ENCODE results near the gene VTCN1. TPM values are rescaled to one million over a fixed set of nuclear protein-coding genes. Genes with fewer than 3 reads are reported as not detected.
A peak's percentile ranks its signal among the peaks of the same experiment; 100 is the strongest.
"Not testable (repeated sequence)": the region's sequence is repeated elsewhere in the genome, so short reads cannot be mapped to it uniquely, and the experiment has no call there.

Gene VTCN1
- total RNA-seq, 2 experiments from 2014 or later, result not detected

- POLR2A ChIA-PET, result no interaction called here
- no peak for ATAC-seq (ENCODE audit: low read depth)
- no peak overlapping the region for H3K4me3 Mint-ChIP-seq
- DNase-seq, result no peak
- no peaks in the 10 kb centered on the region for H3K27me3 Mint-ChIP-seq
- H3K27ac Mint-ChIP-seq, result no peak overlapping the region
- H3K9me3 Mint-ChIP-seq, result no peaks in the 10 kb centered on the region
- peaks cover 57% of the 10 kb centered on the region for H3K36me3 Mint-ChIP-seq
- H3K4me1 Mint-ChIP-seq, result peaks cover 14% of the 10 kb centered on the region
These were observed 105.0 kb downstream of the VTCN1 start for GRCh38 chr1:117105722-117106121.

GRCh38 chr1:117104986-117105385, 105.7 kb downstream of the VTCN1 start:
- no peak overlapping the region for H3K4me3 Mint-ChIP-seq
- no peaks in the 10 kb centered on the region for H3K27me3 Mint-ChIP-seq
- H3K4me1 Mint-ChIP-seq, result peaks cover 12% of the 10 kb centered on the region
- POLR2A ChIA-PET, result no interaction called here
- H3K27ac Mint-ChIP-seq, result no peak overlapping the region
- H3K9me3 Mint-ChIP-seq, result no peaks in the 10 kb centered on the region
- ATAC-seq (ENCODE audit: low read depth) (no peak), DNase-seq (no peak)
- peaks cover 64% of the 10 kb centered on the region for H3K36me3 Mint-ChIP-seq

GRCh38 chr1:117101858-117102257, 108.9 kb downstream of the VTCN1 start:
- not testable (repeated sequence) for H3K27me3 Mint-ChIP-seq; H3K4me3 Mint-ChIP-seq; H3K27ac Mint-ChIP-seq; H3K9me3 Mint-ChIP-seq; H3K4me1 Mint-ChIP-seq; ATAC-seq (ENCODE audit: low read depth); DNase-seq
- POLR2A ChIA-PET, result interaction anchor here (0.5 kb wide), 1 partner anchor 320 kb away, joined by 3 read pairs; no protein-coding TSS in a partner anchor
- peaks cover 65% of the 10 kb centered on the region for H3K36me3 Mint-ChIP-seq

DNA sequence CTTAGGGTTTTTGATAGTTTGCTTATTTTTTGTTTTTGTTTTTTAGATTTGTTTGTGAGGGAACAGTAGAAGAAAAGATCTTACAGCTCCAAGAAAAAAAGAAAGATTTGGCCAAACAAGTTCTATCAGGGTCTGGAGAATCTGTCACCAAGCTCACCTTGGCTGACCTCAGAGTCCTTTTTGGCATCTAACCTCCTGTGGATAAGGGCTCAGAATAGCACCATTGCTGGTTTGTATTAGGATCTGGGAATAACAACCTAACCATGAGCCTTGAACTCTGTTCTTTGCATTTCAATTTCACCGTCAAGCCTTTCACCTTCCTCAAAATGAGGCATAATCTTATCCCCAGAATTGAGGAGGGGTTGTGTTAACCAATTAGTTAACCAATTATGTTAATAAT, 109.4 kb downstream of the VTCN1 start:
- H3K9me3 Mint-ChIP-seq, result no peaks in the 10 kb centered on the region
- peaks cover 63% of the 10 kb centered on the region for H3K36me3 Mint-ChIP-seq
- no peak for ATAC-seq (ENCODE audit: low read depth)
- H3K27me3 Mint-ChIP-seq, result no peaks in the 10 kb centered on the region
- peaks cover 3% of the 10 kb centered on the region for H3K4me1 Mint-ChIP-seq
- no peak overlapping the region for H3K27ac Mint-ChIP-seq
- no peak overlapping the region for H3K4me3 Mint-ChIP-seq
- POLR2A ChIA-PET, result interaction anchor here (0.5 kb wide), 1 partner anchor 320 kb away, joined by 3 read pairs; no protein-coding TSS in a partner anchor
- no peak for DNase-seq

GRCh38 chr1:117098287-117098890, 112.3 kb downstream of the VTCN1 start:
- POLR2A ChIA-PET, result interaction anchor here (0.8 kb wide), 1 partner anchor 12 kb away, joined by 4 read pairs; no protein-coding TSS in a partner anchor
- peaks cover 4% of the 10 kb centered on the region for H3K4me1 Mint-ChIP-seq
- H3K27ac Mint-ChIP-seq, result no peak overlapping the region
- DNase-seq, result no peak
- no peaks in the 10 kb centered on the region for H3K9me3 Mint-ChIP-seq
- H3K27me3 Mint-ChIP-seq, result no peaks in the 10 kb centered on the region
- no peak for ATAC-seq (ENCODE audit: low read depth)
- peaks cover 45% of the 10 kb centered on the region for H3K36me3 Mint-ChIP-seq
- H3K4me3 Mint-ChIP-seq, result no peak overlapping the region

DNA sequence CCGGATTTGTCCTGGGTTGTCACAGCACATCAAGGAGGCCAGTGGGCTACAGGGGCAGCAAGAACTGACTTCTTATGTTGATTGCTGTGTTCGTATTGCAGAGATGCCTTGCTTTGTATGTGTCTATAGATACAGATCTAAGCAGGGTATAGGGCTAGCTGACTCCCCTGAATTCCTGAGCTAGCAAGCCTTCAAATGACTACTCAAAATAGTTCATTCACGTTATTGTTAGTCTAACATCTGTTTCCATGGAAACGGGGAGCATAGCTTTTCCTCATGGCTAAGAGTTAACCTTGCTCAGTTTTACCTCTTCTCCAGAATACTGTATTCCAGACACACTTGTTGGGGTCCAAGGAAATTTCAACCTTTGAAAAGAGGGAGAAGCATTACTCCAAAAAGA, 113.3 kb downstream of the VTCN1 start:
- no peak for DNase-seq
- peaks cover 8% of the 10 kb centered on the region for H3K4me1 Mint-ChIP-seq
- H3K27me3 Mint-ChIP-seq, result no peaks in the 10 kb centered on the region
- peaks cover 38% of the 10 kb centered on the region for H3K36me3 Mint-ChIP-seq
- ATAC-seq (ENCODE audit: low read depth), result no peak
- H3K4me3 Mint-ChIP-seq, result no peak overlapping the region
- no peak overlapping the region for H3K27ac Mint-ChIP-seq
- POLR2A ChIA-PET, result no interaction called here
- H3K9me3 Mint-ChIP-seq, result no peaks in the 10 kb centered on the region

DNA sequence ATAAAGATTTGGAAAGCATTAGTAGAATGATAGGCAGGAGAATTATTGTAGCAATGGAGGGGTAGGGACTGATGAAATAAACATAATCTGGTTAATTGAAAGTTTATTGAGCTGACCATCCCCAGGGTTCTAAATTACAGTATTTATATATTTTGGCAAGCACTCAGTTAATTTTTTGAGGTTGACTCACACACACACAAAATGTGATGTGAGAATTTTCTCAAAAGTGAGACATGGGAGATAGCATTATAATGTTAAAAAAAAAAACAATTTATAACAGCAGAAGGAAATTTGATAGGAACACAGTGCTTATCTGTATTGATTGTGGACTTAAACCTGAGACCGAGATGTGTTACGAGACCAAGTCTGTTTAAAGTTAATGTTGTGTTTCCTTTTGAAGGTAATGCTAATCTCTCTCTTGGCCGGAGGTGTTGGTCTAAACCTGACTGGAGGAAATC, 113.7 kb downstream of the VTCN1 start:
- DNase-seq (no peak), ATAC-seq (ENCODE audit: low read depth) (no peak)
- peaks cover 35% of the 10 kb centered on the region for H3K36me3 Mint-ChIP-seq
- POLR2A ChIA-PET, result no interaction called here
- no peaks in the 10 kb centered on the region for H3K27me3 Mint-ChIP-seq
- H3K4me1 Mint-ChIP-seq, result peaks cover 6% of the 10 kb centered on the region
- no peaks in the 10 kb centered on the region for H3K9me3 Mint-ChIP-seq
- H3K4me3 Mint-ChIP-seq, result no peak overlapping the region
- H3K27ac Mint-ChIP-seq, result no peak overlapping the region

DNA sequence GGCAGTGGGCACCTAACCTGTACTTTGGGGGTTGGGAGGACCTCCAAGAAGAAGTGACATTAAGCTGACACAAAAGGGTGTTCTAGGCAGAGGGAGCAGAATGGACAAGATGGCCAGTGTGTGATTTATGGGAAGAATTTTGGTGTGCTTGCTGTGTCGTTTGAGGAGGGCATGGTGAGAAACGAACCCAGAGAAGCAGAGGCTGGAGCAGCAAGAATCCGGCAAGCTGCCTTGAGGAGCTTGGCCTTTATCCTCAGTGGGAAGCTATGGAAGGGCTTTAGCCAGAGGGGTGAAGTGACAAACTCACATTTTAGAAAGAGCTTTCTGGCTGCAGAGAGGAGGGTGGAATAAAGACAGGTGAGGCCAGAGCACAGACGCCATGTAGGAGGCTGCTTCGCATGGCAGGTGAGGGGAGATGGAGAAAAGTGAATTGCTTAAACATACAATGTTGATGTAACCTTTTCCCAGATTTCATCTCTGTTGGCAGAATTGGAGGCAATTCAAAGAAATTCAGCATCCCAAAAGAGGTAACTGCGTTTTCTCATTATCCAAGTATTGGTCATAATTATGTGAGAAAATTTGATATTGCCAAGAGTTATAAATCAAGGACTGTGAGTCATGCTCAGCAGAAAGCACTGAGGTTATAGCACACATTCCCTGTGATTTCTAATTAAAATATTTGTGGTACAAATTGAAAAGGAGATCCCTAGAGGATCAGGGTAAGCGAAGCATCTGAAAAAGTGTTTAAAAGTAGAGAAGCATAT, 115.7 kb downstream of the VTCN1 start:
- no peak for DNase-seq
- Mint-ChIP-seq H3K4me3 (no peak overlapping the region), H3K4me1 (peaks cover 6% of the 10 kb centered on the region), H3K36me3 (peaks cover 38% of the 10 kb centered on the region), H3K9me3 (no peaks in the 10 kb centered on the region), H3K27me3 (no peaks in the 10 kb centered on the region), H3K27ac (peak overlapping the region; percentile 17)
- POLR2A ChIA-PET, result no interaction called here
- ATAC-seq (ENCODE audit: low read depth), result no peak

DNA sequence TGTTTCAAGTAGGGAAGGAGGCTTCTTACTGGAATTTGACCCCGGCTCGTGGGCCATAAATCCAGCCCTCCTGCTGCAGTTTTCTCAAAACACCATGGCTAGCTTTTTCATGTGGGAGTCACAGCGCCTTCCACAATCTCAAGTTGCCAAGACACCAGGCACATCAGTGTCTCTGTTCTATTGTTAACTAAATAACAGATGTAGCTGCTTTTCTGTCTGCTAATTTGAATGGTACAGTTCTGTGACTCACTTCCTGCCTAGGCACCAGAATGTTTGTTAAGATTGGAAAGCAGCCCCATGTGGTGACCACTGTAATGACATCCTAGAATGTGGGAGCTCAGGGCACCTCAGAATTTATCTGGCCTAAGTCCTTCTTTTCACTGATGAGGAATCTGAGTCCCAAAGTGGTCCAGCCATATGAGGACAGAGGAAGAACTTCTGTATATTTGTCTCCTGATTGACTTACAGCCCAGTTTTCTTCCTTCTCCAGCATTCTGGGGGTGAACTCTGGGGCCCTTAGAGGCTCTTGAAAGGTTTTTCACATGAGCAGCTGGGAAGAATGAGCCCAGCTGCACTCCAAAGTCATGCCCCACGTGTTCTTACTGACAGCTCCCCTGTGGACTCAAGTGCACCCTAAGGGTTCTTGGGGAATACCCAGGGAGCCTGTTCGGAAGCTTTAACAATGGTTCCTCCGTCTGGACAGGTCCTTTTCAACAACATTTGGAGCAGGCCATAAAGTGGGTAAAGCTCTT, 116.7 kb downstream of the VTCN1 start:
- POLR2A ChIA-PET, result interaction anchor here (1.1 to 1.5 kb wide), 2 partner anchors 28 to 34 kb away, joined by 3 to 7 read pairs; partner anchors contain the start of gene TTF2
- H3K27me3 Mint-ChIP-seq, result no peaks in the 10 kb centered on the region
- peaks cover 6% of the 10 kb centered on the region for H3K4me1 Mint-ChIP-seq
- no peaks in the 10 kb centered on the region for H3K9me3 Mint-ChIP-seq
- H3K27ac Mint-ChIP-seq, result peak overlapping the region; percentile 52
- peaks cover 35% of the 10 kb centered on the region for H3K36me3 Mint-ChIP-seq
- ATAC-seq (ENCODE audit: low read depth), result peak; percentile 87
- no peak for DNase-seq
- H3K4me3 Mint-ChIP-seq, result no peak overlapping the region

Small RNAs within 50 kb of the gene (microRNA-seq; reads per million reads assigned to microRNA genes)
- 160 reads per million, percentile 62 among the genes with 10 or more reads in this experiment for gene MIR942

Other genes starting within 250 kb of the VTCN1 start
- under 1 TPM in 1 of 2 experiments, not detected in 1; 0.08 TPM for gene CD101, start 209.2 kb downstream of the VTCN1 start, total RNA-seq
- gene TTF2, start 150.6 kb downstream of the VTCN1 start, total RNA-seq, result 10 to 100 TPM; 79.4 to 82.9 TPM
- gene TRIM45, start 89.2 kb downstream of the VTCN1 start, total RNA-seq, result under 1 TPM; 0.31 to 0.50 TPM
- gene MAN1A2, start 156.5 kb upstream of the VTCN1 start, total RNA-seq, result 10 to 100 TPM; 36.1 to 43.2 TPM

Data from activated naive CD8-positive, alpha-beta T cell treated with anti-CD3 and anti-CD28 coated beads, Interleukin-2, amount 10 ng/mL, durations not matched to agents 7 days and 5 days (primary cell).